ACHN (cell line): ENCODE results near the gene BMERB1.
A peak's percentile ranks its signal among the peaks of the same experiment; 100 is the strongest.

Source experiments
- DNase-seq: peaks from one replicate; pipeline ENCODE4 v3.0.0-alpha.2; 2015
- in situ Hi-C: cut with HindIII; loops from 2 replicates; pipeline ENCODE4 v1.10.0; 2017; ENCODE audit warnings: low sequenced_read_pairs, low pct_ligation_motif_present, low pct_unique_long_range_greater_than_20kb

Gene BMERB1

GRCh38 chr16:15509593-15510535 is 75.5 kb downstream of the BMERB1 start:
- peak; percentile 11 for DNase-seq
- in situ Hi-C loops = no loop called here

GRCh38 chr16:15510992-15511391 is 76.6 kb downstream of the BMERB1 start:
- no peak for DNase-seq
- in situ Hi-C loops = no loop called here

- in situ Hi-C loops = no loop called here
- no peak for DNase-seq
Measured at GRCh38 chr16:15511759-15512487, 77.5 kb downstream of the BMERB1 start.

GRCh38 chr16:15513156-15513555 is 78.8 kb downstream of the BMERB1 start:
- no peak for DNase-seq
- in situ Hi-C loops = no loop called here

GRCh38 chr16:15515992-15516391 is 81.6 kb downstream of the BMERB1 start:
- DNase-seq = no peak
- in situ Hi-C loops = no loop called here

GRCh38 chr16:15516609-15517008 is 82.2 kb downstream of the BMERB1 start:
- DNase-seq = no peak
- in situ Hi-C loops = no loop called here

GRCh38 chr16:15517743-15518377 is 83.5 kb downstream of the BMERB1 start:
- in situ Hi-C loops = no loop called here
- no peak for DNase-seq

GRCh38 chr16:15518381-15519351 is 84.3 kb downstream of the BMERB1 start:
- in situ Hi-C loops = no loop called here
- peak; percentile 59 for DNase-seq

- DNase-seq = no peak
- in situ Hi-C loops = no loop called here
Measured at GRCh38 chr16:15519790-15520189, 85.4 kb downstream of the BMERB1 start.

- no peak for DNase-seq
- in situ Hi-C loops = no loop called here
Measured at GRCh38 chr16:15521390-15521757, 87.0 kb downstream of the BMERB1 start.

GRCh38 chr16:15521758-15522509 is 87.5 kb downstream of the BMERB1 start:
- in situ Hi-C loops = no loop called here
- DNase-seq = no peak

GRCh38 chr16:15523092-15523541 is 88.7 kb downstream of the BMERB1 start:
- in situ Hi-C loops = no loop called here
- DNase-seq = no peak

GRCh38 chr16:15523939-15524338 is 89.6 kb downstream of the BMERB1 start:
- no peak for DNase-seq
- in situ Hi-C loops = no loop called here

GRCh38 chr16:15524966-15525365 is 90.6 kb downstream of the BMERB1 start:
- in situ Hi-C loops = no loop called here
- DNase-seq = no peak

- in situ Hi-C loops = no loop called here
- DNase-seq = no peak
Measured at GRCh38 chr16:15526097-15526496, 91.7 kb downstream of the BMERB1 start.

GRCh38 chr16:15526731-15527130 is 92.3 kb downstream of the BMERB1 start:
- in situ Hi-C loops = no loop called here
- no peak for DNase-seq

GRCh38 chr16:15529673-15530072 is 95.3 kb downstream of the BMERB1 start:
- DNase-seq = no peak
- in situ Hi-C loops = no loop called here

GRCh38 chr16:15530085-15530484 is 95.7 kb downstream of the BMERB1 start:
- in situ Hi-C loops = no loop called here
- no peak for DNase-seq
